Natural killer cell (primary cell): ENCODE results near the gene NSL1. TPM values are rescaled to one million over a fixed set of nuclear protein-coding genes. Genes with fewer than 3 reads are reported as not detected.

ENCODE experiments used
- ATAC-seq, 3 donors: fragments of 150-1000 bp in 2 of 3; fragments of 200-7000 bp in 1 of 3; cut with Tn5 transposase; 1 replicate in 1 of 3; 2 replicates in 2 of 3; pipeline ENCODE4 v1.10.0; 2021; ENCODE audit warnings: mild to moderate bottlenecking in 2 of 3, moderate library complexity in 2 of 3
- DNase-seq, 2 donors: peaks; one replicate each; pipeline versions ENCODE4 v3.0.0 to v3.0.0-alpha.2; 2013 to 2021; ENCODE audit warnings: mixed read lengths in 1 of 2
- H3K27ac ChIP-seq: one replicate; pipeline ENCODE4 v1.5.1; 2013; ENCODE audit warnings: mild to moderate bottlenecking, low read length
- H3K27me3 ChIP-seq: one replicate; pipeline ENCODE4 v1.6.1; 2013; ENCODE audit warnings: low read length; ENCODE audit not compliant: control insufficient read depth, insufficient read depth
- H3K36me3 ChIP-seq: one replicate; pipeline ENCODE4 v1.6.1; 2013; ENCODE audit warnings: low read length; ENCODE audit not compliant: control insufficient read depth, insufficient read depth
- H3K4me1 ChIP-seq: one replicate; pipeline ENCODE4 v1.6.1; 2013; ENCODE audit warnings: low read length; ENCODE audit not compliant: control insufficient read depth, insufficient read depth
- H3K4me3 ChIP-seq: one replicate; pipeline ENCODE4 v1.5.1; 2013; ENCODE audit warnings: low read length
- H3K9me3 ChIP-seq: one replicate; pipeline ENCODE4 v1.6.1; 2013; ENCODE audit warnings: low read length; ENCODE audit not compliant: control insufficient read depth, insufficient read depth
- H3K27ac Mint-ChIP-seq, 2 donors: one replicate each; pipeline ENCODE4 v1.8.0; 2022; ENCODE audit warnings: mild to moderate bottlenecking in 2 of 2, mixed read lengths in 2 of 2, moderate library complexity in 1 of 2
- H3K27me3 Mint-ChIP-seq, 2 donors: one replicate each; pipeline ENCODE4 v1.8.0; 2022; ENCODE audit warnings: low read depth in 2 of 2, mixed read lengths in 2 of 2
- H3K36me3 Mint-ChIP-seq: one replicate; pipeline ENCODE4 v1.8.0; 2022; ENCODE audit warnings: mixed read lengths
- H3K4me1 Mint-ChIP-seq, 2 donors: one replicate each; pipeline ENCODE4 v1.8.0; 2022; ENCODE audit warnings: mixed read lengths in 2 of 2
- H3K4me3 Mint-ChIP-seq: one replicate; pipeline ENCODE4 v1.8.0; 2022; ENCODE audit warnings: mild to moderate bottlenecking, moderate library complexity, mixed read lengths
- H3K9me3 Mint-ChIP-seq, 2 donors: one replicate each; pipeline ENCODE4 v1.8.0; 2022; ENCODE audit warnings: mixed read lengths in 2 of 2
- WGBS: methylation state at CpG from one replicate; pipeline ENCODE4 v1.1.7; 2013; ENCODE audit warnings: missing lambda C conversion rate; ENCODE audit not compliant: insufficient coverage; 5-methylcytosine and 5-hydroxymethylcytosine counted together
- intact Hi-C: fragments of 100-400 bp; cut with micrococcal nuclease; formaldehyde crosslinking; loops from one replicate; pipeline ENCODE4 v1.14.2; 2022
- total RNA-seq, 4 donors: library from RNA; stranded (reverse); fragments of 120-200 nt in 1 of 4; gene quantifications; one replicate each; pipeline versions ENCODE4 v1.2.3 to v1.2.4, GENCODE V29; 2013 to 2022
- TF ChIP-seq, protein P1 (sequence below): fragments of 200-600 bp; IDR thresholded peaks from one replicate; pipeline ENCODE4 v1.8.0; 2022; ENCODE audit warnings: antibody characterized with exemption

The NSL1 gene
- total RNA-seq, 3 donors from 2014 or later (not counting 1 experiment from before 2014, with no cell fraction given): 17.0 to 23.8 (median 23.4) TPM

DNA sequence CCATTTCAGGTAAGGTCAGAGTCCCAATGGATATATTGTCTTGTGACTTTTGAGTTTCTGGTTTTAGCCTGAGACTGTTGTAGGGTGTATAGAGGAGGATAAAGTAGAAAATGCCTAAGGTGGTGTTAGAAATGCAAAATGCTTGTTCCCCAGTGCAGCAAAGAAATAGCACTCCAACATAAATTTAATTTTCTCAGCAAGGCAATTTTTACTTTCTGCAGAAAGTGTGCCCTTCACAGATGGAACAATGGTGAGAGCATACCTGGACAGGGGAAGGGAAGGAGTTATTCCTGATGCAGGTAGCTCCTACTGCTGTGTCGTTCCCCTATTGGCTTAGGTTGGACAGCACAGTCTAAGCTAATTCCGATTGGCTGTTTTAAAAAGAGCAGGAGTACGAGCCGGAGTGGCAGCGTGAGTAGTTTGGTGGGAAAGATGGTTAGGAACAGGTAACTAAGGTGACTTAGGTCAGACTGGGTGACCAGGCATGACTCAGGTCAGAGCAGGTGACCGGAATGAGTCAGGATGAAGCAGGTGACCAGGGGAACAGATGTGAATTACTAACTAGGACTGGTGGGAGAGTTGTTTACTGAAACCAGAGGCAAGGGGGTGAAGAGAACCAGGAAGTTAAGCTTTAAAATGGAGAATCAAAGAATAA, 34.3 kb upstream of the NSL1 start:
- Histone ChIP-seq H3K4me1 (no peaks in the 10 kb centered on the region), H3K36me3 (no peaks in the 10 kb centered on the region), H3K9me3 (peaks cover 16% of the 10 kb centered on the region), H3K4me3 (no peak overlapping the region), H3K27ac (no peak overlapping the region), H3K27me3 (no peaks in the 10 kb centered on the region)
- H3K27ac Mint-ChIP-seq: no peak overlapping the region
- ATAC-seq (no peak), DNase-seq (no peak)
- intact Hi-C loops: no loop called here
- peaks cover 6 to 9% of the 10 kb centered on the region in 2 donors for H3K9me3 Mint-ChIP-seq
- no peaks in the 10 kb centered on the region for H3K4me1 Mint-ChIP-seq
- TF ChIP-seq, protein P1, sequence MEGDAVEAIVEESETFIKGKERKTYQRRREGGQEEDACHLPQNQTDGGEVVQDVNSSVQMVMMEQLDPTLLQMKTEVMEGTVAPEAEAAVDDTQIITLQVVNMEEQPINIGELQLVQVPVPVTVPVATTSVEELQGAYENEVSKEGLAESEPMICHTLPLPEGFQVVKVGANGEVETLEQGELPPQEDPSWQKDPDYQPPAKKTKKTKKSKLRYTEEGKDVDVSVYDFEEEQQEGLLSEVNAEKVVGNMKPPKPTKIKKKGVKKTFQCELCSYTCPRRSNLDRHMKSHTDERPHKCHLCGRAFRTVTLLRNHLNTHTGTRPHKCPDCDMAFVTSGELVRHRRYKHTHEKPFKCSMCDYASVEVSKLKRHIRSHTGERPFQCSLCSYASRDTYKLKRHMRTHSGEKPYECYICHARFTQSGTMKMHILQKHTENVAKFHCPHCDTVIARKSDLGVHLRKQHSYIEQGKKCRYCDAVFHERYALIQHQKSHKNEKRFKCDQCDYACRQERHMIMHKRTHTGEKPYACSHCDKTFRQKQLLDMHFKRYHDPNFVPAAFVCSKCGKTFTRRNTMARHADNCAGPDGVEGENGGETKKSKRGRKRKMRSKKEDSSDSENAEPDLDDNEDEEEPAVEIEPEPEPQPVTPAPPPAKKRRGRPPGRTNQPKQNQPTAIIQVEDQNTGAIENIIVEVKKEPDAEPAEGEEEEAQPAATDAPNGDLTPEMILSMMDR: no peak
- 95% methylated on average over 6 of the region's 6 CpGs for WGBS
- peaks cover 0 to 11% of the 10 kb centered on the region in 2 donors for H3K27me3 Mint-ChIP-seq
- no peak overlapping the region for H3K4me3 Mint-ChIP-seq
- peaks cover 12% of the 10 kb centered on the region for H3K36me3 Mint-ChIP-seq

DNA sequence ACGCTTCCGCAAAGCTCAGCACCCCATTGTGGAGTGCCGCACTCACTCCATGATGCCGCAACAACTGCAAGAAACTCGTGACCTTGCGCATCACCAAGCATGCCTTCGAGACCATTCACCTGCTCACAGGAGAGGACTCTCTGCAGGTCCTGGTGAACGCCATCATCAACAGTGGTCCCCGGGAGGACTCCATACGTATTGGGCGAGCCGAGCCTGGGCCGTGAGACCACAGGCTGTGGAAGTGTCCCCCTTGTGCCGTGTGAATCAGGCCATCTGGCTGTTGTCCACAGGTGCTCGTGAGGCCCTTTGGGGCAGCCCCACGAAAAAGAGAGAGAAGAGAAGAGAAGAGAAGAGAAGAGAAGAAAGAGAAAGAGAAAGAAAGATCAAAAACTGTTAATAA, 32.6 kb upstream of the NSL1 start:
- ATAC-seq (no peak), DNase-seq (no peak)
- Mint-ChIP-seq H3K27ac (no peak overlapping the region), H3K9me3 (peaks cover 6 to 9% of the 10 kb centered on the region in 2 donors), H3K4me1 (peaks cover 0 to 6% of the 10 kb centered on the region in 2 donors), H3K4me3 (no peak overlapping the region), H3K27me3 (peaks cover 0 to 15% of the 10 kb centered on the region in 2 donors), H3K36me3 (peaks cover 12% of the 10 kb centered on the region)
- intact Hi-C loops: no loop called here
- Histone ChIP-seq H3K9me3 (peaks cover 16% of the 10 kb centered on the region), H3K36me3 (no peaks in the 10 kb centered on the region), H3K4me3 (no peak overlapping the region), H3K27me3 (no peaks in the 10 kb centered on the region), H3K27ac (no peak overlapping the region), H3K4me1 (no peaks in the 10 kb centered on the region)
- TF ChIP-seq, protein P1: no peak
- WGBS: 97% methylated on average over 16 of the region's 16 CpGs

DNA sequence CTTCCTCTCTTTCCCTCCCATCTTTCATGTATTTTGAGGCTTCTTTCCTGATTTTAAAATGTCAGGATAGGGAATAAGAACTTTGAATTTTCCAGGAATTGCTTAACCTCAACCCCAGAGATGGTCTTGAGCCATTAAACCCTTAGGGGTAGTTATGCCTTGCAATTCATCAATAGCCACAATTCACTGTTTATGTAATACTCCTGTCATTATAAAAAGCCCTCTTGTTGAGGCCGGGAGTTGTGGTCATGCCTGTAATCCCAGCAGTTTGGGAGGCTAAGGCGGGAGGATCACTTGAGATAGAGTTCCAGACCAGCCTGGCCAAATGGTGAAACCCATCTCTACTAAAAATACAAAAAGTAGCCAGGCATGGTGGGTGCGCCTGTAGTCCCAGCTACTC, 31.4 kb upstream of the NSL1 start:
- peaks cover 12% of the 10 kb centered on the region for H3K36me3 Mint-ChIP-seq
- peaks cover 0 to 15% of the 10 kb centered on the region in 2 donors for H3K27me3 Mint-ChIP-seq
- Histone ChIP-seq H3K4me1 (no peaks in the 10 kb centered on the region), H3K27ac (no peak overlapping the region), H3K27me3 (no peaks in the 10 kb centered on the region), H3K9me3 (peaks cover 16% of the 10 kb centered on the region), H3K36me3 (no peaks in the 10 kb centered on the region), H3K4me3 (no peak overlapping the region)
- H3K4me3 Mint-ChIP-seq: no peak overlapping the region
- 93% methylated on average over 3 of the region's 3 CpGs for WGBS
- ATAC-seq: no peak
- DNase-seq: no peak
- peaks cover 6 to 9% of the 10 kb centered on the region in 2 donors for H3K9me3 Mint-ChIP-seq
- TF ChIP-seq, protein P1: no peak
- H3K4me1 Mint-ChIP-seq: peaks cover 0 to 6% of the 10 kb centered on the region in 2 donors
- intact Hi-C loops: no loop called here
- no peak overlapping the region for H3K27ac Mint-ChIP-seq

DNA sequence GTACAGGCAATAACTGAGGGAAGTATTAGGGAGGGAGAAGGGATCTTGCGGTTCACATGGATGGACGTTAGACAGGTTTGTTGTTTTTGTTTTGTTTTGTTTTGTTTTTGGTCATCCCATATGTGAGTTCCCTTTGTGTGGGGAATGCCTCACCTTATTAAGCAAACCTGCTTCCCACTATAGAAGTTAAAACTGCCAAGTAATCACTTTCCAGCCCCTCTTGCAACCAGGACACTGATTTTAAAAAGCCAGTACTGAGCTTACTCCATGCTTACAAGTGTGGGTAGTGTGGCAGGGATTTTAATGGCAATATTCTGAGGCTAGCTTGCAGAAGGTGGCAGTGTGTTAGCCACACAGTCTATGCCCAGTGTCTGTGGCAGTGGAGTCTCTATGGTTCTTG, 29.4 kb upstream of the NSL1 start:
- no peak overlapping the region for H3K4me3 ChIP-seq
- Mint-ChIP-seq H3K36me3 (peaks cover 8% of the 10 kb centered on the region), H3K4me1 (peaks cover 0 to 6% of the 10 kb centered on the region in 2 donors), H3K9me3 (peaks cover 3 to 6% of the 10 kb centered on the region in 2 donors), H3K27ac (no peak overlapping the region), H3K4me3 (no peak overlapping the region), H3K27me3 (peaks cover 0 to 7% of the 10 kb centered on the region in 2 donors)
- peaks cover 11% of the 10 kb centered on the region for H3K9me3 ChIP-seq
- 75% methylated on average over 2 of the region's 2 CpGs for WGBS
- no peaks in the 10 kb centered on the region for H3K4me1 ChIP-seq
- no peak overlapping the region for H3K27ac ChIP-seq
- TF ChIP-seq, protein P1: no peak
- no peaks in the 10 kb centered on the region for H3K36me3 ChIP-seq
- DNase-seq (no peak), ATAC-seq (no peak)
- intact Hi-C loops: no loop called here
- no peaks in the 10 kb centered on the region for H3K27me3 ChIP-seq
